ENCODE data around the gene AFAP1.

The AFAP1 gene

DNA sequence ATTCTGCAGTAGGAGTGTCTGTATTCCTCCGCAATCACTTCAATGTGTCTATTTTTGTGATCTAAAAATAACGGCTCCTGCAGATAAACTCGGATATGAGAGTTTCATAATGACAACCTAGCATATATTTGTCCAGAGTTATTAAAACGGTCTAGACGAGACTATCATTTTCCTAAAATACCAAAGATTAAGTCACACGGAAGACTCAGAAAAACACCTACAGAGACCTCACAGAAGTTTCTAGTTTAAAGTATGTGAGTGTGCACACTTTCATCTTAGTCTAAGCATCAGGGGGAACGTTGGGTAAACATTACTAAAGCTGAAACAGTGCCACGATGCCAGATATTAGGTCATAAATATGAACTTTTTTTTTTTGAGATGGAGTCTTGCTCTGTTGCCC is 156.9 kb downstream of the AFAP1 start:
- no peak for DNase-seq (ENCODE audit: low spot score)

DNA sequence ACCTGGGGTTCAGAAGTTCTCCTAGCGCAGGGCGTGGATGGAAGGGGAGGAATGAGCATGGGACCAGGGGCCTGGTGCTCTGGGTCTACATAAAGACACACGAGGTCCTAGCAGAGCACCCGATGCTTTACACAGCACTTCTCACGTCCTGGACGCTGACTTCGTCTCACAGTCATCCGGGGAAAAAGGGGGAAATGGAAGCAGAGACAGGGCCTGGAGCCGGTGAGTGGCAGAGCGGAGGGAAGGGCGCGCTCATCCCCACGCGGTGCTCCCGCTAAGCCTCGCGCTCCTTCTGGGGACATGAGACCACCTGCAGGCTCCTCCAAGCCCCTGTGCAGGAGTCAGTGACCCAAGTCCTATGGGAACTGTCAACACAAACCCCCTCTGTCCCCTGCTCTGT is 157.7 kb downstream of the AFAP1 start:
- no peak for DNase-seq (ENCODE audit: low spot score)

DNA sequence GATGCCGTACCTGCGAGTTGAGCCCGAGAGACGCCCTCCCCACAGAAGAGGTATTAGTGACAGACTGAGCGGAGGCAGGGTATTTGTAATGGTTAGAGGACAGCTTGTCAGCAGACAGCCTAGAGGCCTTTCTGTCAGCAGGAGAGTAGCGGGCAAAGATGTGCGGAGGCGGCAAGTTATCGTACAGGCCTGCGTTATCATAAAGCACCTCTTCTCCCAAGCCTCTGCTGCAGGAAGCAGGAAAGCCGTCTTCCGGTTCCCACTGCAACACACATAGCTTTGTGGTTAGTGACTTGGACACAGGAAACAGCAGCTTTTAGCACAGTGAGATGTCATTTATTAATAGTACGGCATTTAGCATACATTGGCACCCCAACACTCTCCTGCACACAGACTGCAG is 158.3 kb downstream of the AFAP1 start:
- DNase-seq (ENCODE audit: low spot score) = no peak

DNA sequence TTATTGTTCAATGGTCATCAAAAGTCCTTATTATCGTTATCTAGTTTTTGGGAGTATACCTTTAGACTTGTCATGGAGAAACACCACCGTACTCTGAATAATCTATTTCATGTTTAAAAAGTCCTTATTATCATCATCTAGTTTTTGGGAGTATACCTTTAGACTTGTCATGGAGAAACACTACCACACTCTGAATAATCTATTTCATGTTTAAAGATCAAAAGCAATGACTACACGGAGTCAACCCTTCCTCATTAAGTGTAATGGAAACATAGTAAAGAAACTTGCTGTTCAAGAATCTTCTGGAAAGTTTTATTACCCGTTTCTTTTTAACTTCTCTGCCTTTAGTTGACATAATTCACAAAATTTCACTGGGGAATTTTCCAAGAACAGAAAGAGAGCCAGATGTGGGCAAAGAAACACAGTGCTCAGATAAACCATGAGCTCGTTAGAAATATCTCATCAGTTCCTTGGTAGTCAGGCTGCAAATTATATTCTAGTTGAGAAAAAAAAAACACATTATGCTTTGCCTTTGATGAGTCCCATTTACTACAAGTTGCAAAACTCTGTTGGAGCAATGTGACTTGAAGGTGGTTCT is 158.8 kb downstream of the AFAP1 start:
- DNase-seq (ENCODE audit: low spot score) = no peak

DNA sequence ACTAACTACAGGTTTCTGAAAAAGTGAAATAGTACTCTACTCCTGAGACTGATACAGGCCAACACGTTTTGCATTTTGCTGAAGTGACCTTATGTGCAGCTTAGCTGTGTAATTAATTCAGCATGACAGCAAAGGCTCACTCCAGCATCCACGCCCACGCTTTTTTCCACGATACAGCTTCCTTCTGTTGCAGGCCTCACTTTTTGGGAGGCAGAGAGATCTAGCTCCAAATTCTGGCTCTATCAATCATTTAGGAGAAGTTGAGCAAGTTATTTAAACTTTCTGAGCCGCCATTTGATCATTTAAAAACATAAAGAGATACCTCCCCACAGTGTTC is 160.3 kb downstream of the AFAP1 start:
- no peak for DNase-seq (ENCODE audit: low spot score)

DNA sequence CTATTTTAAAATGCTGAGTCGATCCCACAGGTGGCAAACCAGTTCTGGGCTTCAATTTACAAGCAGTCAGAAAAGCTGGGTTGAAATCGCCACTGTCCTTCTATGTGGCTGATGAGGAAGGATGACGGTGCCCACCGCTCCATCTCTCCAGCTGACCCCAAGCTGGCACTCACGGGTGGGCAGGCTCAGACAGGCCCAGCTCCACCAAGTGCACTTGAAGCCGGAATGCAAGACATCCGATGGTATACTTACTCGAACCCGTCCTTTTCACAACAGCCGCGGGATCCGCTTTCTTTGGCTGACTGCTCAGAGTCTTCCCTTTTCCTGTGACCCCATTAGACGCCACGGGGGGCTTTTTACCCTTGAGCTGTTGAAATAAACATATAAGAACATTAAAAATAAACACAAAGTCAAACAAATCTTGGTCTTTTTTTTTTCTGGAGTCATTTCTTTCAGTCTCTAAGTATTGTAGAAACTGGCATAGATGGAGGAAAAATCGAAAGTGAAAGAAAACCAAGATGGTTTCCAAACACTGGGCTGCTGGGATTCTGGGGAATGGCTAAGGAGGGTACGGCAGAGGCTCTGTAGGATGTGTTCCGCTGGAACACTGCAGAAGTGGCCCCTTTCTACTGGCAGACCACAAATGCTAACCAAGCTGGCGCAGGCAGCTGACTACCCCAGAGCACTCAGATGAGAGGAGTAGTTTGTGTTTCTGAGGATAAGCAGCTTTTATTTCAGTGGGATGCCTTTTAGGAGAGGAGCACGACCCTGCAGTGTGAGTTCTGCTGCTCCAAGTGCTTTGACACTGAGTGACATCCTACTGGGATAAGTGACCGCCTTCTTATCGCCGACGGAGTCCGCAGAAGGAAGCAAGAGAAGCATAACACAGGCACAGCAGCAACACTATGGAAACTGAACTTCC is 160.9 kb downstream of the AFAP1 start:
- no peak for DNase-seq (ENCODE audit: low spot score)

DNA sequence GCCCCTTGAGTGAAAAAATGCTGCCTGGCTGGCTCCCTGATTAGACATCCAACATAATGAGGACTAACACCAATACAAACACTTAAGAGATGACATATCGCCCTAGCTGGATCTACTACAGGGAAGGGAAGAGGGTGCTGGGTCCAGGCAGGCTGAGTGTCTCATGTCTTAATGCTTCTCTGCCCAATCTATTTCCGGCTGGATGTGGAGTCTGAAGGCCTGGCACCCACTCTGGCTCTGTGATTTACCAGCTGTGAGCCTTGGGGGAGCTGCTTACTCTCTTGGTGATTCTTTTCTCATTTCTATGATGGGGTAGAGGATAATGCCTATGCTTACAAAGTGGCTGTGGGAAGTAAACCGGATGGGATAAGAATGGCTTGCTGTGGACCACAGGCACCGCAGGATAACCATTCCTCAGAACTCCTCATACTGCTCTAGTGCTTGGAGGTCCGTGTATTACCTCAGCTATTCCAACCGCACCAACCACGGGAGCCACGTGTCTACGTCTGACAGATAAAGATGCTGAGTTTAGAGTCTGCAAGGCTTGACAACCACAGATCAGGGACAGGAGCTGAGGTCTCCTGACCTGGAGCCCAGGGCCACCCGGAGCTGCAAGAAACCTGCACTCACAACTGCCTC is 161.7 kb downstream of the AFAP1 start:
- no peak for DNase-seq (ENCODE audit: low spot score)

DNA sequence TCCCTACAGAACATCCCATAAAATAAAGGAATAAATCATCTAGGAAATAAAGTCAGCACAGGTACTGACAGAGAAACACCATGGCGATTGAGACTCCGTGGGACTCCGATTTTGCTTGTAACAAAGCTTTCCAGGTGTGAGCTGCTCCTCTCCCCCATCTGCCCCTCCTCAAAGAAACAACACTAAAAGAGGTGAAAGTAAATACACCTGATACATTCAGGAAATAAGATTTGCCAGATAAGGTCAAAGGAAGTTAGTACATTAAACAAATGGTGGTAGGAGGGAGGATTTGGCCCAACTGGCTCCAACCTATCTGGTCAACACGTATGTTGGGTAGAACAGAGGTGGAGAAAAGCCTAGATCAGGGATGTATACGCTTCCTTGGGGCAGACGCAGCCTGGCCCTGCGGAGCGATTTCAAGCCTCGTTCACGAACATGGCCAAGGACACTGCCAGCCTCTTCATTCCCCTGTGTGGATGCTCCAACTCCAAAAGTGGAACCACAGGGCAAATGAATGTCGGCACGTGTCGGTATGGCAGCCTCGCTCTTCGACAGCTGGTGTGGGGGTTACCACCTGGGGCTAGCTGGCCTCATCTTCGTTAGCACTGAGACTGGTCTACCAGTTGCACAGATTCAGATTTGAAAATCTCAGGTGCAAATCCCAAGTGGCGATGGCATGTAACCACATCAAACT is 162.5 kb downstream of the AFAP1 start:
- no peak for DNase-seq (ENCODE audit: low spot score)

DNA sequence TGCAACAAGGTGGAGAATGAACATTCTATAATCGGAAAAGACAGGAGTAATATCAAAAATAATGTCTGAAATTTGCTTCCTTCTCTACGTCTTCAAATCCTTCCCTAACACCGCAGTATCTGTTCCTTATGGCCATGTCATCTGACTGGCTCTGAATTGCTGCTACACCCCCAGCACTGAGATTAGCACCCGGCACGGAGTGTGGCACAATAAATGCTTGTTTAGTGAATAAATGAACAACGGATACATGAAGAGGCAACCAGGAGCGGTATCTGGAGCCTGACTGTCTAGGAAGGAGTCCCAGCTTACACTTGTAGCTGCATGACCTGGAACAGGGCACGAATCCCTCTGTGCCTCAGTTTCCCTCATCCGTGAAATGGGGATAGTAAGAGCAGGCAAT is 164.3 kb downstream of the AFAP1 start:
- no peak for DNase-seq (ENCODE audit: low spot score)

DNA sequence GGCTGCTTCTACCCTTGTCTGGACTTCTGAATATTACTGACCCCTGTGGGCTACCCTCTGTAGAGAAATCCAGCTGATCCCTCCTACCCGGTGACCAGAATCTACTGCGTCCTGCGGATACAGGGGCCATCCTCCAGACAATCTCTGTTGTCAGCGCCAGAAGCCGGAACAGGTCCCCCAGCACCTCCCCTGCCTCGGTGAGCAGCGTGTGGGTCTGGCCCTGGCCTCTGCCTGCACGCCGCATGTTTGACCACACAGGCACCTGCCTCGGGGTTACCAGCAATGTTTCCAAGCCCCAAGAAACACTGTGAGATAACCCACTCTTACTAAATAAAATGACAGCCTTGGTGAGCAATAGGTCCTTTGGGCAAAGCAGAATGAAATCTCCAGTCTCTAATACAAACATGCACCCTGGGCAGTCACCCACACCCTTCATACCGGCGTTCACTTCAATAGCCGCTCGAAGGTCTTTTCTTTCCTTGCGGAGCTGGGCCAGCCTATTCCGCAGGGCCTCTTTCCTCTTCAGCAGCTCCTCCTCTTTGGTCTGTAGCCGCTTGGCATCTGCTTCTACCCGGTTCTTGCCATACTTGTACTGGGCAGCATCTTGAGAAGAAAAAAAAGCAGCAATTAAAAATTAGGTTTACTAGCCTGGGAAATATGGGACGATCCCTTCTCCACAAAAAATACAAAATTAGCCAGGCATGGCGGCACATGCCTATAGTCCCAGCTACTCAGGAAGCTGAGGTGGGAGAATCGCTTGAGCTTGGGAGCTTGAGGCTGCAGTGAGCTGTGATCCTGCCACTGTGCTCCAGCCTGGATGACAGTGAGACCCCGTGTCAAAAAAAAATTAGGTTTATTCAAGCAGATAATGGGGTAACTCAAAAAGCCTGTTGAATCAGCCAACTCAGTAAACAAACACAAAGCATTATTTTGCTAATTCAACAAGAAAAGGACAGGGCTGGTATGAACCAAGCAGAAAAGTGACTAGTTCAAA is 165.1 kb downstream of the AFAP1 start:
- no peak for DNase-seq (ENCODE audit: low spot score)

DNA sequence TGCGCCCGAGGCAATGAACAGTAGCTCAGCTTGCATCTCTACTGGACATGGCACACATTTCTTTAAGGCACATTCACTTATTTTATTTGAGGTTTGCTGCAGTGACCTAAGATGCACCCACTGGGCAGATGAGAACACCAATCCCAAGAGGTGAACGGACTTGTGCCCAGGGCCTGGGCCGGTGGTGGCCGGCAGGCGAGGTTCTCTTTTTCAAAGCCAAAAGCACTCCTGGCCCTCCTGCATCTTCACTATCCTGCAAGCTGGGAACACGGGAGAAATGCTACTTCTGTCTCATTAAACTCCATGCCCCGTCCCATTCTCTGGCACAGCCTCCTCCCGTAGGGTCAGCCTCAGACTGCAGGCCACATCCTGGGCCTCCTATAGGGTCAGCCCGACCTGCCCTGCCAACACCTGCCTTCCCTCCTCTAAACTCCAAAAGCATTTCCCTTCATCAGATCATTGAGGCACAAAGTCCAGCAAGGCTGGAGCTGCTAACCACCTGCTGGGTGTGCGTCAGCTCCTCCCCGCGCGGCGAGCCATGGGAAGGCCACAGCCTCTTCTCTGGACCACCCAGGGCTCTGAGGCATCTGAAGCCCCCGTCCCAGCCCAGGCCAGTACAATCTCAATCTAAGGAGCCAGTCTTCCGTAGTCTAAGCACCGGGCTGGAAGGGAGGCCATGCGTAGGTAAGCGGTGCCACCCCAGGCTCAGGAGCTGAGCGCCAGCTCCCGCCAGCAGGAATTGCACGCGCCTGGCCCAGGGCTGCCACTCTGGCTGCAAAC is 166.1 kb downstream of the AFAP1 start:
- no peak for DNase-seq (ENCODE audit: low spot score)

DNA sequence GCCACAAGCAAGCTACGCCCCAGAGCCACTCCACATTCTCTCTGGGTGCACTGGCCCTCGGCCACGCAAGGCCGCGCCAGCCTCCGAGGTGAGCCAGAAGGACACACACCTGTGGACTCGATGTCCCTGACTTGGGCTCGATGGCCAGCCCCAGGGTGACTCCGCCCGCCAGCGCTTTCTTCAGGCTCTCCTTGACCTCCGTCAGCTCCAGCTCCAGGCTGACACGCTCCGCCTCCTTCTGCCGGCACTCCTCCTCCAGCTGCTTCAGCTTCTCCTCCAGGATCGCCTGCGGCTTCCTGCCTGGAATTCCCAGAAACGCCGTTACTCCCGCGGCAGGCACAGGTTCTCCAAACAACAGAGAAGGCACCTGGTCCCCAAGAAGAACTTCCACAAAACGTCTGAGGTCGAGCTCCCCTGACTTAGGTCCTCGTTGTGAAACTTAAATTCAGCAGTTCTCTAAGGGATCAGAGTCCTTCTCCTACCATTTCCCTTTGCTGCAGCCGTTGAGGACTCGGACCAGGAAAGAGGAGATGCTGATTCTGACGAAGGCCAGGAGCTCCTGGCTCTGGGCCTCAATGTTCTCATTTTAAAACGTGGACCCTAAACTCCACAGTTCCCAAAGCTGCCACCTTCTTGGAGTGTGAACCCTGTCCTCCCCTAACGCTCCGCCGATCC is 166.8 kb downstream of the AFAP1 start:
- no peak for DNase-seq (ENCODE audit: low spot score)

DNA sequence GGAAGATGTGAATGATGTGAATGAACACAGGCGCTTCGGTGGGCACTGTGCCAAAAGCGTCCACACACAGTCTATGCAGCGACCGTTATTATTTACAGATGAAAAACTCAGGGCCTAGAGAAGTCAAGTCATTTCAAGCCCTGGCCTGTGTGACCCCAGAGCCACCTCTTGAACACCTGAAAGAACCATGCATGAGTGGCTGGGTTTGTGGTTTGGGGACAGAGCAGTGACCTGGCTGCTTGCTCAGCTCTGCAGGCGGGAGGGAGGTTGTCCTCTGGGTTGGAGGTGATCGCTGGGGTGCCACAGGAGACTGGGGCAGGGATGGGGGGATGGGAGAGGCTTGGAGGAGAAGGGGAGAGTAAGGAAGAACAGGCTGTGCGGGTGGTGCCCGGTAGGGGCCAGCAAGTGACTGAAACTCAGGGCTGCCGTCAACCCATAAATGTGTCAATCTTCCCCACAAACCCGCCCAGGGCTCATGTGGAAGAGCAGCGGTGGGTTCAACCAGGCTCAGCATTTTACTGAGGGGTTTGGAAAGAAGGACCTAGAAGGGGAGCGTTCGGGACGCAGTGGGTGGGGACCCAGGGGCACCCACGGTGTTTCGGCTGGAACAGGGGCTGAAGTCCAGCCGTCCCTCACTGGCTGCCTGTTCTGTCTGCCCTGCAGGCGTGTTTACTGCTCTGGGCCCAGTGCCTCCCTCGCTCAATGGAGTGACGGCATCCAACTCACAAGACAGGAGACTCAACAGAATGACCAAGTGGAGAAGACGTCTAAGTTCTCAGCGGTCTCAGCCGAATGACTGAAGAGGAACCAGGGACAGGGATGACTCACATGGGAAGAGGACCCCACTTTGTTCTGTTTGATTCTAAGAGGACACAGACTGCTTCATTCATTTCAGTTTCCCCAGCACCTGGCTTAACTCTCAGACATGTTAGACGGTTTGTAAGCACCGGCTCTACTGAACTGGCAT is 167.8 kb downstream of the AFAP1 start:
- DNase-seq (ENCODE audit: low spot score) = no peak

DNA sequence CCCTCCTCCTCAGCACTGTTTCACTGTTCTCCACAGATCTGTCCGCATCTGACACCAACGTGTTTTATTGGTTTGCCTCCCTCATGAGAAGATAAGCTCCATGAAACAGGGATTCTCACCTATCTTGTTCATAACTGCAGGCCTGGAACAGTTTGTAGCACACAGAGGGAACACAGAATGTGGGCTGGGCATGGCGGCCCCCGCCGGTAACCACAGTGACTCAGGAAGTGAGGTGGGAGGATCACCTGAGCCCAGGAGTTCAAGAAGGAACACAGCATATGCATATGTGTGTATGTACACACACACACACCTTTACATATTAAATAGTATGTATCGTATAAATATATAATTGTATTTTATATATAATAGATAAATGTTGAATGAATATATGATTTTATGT is 168.6 kb downstream of the AFAP1 start:
- peak; percentile 44 for DNase-seq (ENCODE audit: low spot score)

DNA sequence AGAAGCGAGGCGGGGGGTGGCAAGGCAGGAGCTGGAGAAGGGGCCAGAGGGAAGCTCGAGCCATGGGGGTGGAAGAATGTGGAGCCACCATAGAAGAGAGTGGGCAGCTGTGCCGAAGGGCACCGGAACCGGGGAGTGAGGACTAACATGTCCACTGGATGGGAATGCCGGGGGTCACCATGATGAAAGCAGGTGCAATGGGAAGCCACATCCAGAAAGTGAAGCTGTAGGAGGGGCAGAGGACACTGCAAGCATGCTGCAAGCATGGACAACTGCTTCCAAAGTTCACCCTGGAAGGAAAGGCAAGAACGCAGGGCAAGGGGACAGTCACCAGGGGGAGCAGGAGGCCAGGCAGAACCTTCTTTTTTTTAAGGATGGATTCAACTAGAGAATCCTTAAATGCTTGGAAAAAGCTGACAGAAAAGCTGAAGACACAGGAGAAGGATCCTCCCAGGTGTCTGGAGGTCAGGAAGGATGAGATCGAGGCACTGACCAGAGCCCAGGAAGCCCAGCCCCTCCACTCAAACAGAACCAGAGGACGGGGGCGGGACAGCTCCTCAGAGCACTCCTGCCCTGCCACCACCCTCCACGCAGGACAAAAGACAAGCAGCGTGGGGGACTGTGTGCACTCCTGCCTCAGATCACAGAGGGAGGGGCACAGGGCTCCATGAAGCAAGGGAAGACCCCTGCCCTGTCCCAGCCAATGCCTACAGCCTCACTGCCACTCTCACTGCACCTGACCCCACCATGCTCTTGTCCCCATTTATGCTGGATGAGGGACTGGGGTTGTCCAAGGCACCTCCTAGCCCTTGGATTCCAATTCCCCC is 169.2 kb downstream of the AFAP1 start:
- DNase-seq (ENCODE audit: low spot score) = no peak

DNA sequence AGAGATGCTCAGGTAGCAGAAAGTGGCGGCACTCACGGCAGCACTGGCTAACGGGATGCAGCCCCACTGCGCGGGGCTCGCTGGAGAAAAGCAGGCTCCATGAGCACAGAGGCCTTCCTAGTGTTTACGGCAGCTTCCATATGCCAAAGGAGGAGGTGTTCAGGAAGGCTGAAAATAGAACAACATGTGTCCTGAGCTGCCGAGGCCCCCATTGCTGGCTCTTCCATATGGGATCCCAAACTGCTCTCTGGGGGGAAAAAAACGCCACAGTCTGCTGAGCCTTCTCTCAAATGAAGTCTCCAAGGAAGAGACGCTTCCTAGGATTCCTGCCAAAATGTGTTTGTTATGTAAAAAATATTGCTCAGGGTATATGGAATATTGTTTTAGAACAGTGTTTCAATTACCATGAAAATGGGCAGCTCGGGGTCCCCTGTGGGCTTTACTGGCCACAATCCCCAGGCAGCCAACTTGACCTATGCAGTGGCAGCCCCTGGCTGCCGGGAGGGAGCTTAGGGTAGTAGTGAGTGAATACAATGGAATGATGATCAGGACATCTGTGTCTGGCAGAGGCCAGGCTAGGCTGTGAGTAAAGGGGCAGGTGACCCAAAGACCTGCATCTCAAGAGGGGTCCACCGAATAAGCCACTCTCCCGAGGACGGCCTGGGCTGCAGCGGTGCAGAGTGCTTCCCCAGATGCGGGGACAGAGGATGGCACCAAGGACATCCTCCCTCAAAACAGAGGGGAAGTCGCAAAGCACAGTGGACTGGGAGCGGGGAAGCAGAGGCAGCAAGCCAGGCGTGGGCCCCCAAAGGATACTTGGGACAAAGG is 170.1 kb downstream of the AFAP1 start:
- no peak for DNase-seq (ENCODE audit: low spot score)

DNA sequence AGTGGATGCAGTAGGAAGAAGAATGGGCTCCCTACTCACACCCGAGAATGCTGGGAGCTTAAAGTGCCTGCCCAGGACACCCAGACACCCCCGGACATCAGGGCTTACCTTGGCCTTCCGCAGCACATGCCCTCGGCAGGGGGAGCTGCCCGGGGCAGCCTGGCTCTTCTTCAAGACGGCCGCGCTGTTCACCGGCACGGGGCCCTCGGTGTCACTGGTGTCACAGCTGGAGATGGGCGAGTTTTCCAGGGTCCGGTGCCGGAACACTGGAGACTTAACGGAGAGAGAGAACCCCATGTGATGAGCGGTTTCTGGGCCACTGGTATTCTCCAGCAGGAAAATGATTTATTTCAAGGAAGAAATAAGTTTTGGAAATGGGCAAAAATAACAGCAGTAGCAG is 170.9 kb downstream of the AFAP1 start:
- DNase-seq (ENCODE audit: low spot score) = no peak
